Urothelium cell line (cell line): Measurements from ENCODE around the gene C8G.

ENCODE experiments used
- DNase-seq: peaks from one replicate; pipeline ENCODE4 v3.0.0; 2011; ENCODE audit warnings: low spot score, mixed read lengths
- FAIRE-seq: peaks from 2 replicates; lab custom pipeline; 2011; peaks lifted over from hg19 to GRCh38; lab: Jason Lieb, UNC

The C8G gene

DNA sequence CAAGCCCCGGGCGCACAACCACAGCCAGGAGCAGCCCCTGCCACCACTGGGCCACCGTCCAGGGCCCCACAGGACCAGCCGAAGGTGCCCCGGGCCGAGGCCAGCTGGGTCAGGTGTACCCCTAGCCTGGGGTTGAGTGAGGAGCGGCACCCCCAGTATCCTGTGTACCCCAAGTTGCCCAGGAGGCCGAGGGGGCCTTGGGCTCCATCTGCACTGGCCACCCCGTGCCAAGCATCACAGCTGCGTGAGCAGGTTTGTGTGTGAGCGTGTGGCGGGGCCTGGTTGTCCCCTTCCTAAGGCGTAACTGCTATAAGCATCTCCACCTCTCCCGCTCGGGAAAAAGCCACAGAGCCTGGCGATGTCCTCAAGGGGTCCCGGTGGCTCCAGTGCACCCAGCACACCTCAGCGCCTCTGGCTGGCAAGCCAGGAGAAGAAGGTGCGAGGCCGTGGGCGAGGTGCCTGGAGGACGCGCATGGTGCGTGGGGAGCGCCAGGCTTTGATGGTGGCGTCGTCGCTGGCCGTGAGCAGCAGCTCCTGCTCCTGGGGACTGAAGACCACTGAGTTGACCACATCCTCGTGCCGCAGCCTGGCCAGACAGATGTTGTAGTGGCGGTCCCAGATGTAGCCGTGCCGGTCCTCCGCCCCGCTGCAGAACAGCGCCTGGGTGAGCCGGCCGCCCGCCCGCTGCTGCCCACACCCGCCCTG lies 4.4 kb upstream of the C8G start:
- FAIRE-seq: no peak
- DNase-seq: no peak

DNA sequence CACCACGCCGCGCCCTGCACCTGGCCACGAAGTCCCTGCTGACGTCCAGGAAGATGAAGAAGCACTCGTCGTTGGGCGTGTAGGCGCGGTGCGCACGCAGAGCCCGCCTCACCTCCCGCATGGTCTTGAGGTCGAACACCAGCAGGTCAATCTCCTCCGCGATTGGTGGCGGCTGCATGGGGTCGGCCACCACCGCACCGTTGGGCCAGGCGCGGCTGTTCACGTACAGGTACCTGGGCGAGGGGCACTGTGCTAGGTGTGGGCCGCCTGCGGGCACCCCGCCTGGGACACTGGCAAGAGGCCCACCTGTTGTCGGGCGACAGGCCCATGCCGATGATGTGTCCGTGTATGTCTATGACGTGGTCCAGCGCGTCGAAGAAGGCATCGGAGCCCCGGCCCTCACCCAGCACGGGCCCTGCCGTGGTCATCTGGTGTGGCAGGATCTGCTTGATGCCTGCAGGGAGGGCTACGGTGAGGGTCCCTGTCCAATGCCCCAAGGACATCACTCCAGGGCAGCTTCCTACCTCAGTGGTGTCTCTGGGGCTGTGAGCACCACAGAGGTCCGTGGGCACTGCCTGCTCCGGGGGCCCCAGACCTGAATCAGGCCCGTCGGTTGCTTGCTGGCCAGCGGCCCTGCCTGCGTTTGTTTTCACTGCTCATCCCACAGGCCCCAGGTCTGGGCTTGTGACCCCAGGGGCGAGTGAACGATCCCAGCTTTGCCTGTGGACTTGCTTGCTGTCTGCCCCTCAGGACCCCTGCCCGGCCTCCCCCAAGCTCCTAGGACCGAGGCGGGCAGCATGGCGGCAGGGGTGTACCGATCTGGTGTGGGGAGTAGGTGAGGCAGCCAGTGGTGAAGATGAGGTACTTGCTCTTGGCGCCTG lies 3.6 kb upstream of the C8G start:
- FAIRE-seq: no peak

DNA sequence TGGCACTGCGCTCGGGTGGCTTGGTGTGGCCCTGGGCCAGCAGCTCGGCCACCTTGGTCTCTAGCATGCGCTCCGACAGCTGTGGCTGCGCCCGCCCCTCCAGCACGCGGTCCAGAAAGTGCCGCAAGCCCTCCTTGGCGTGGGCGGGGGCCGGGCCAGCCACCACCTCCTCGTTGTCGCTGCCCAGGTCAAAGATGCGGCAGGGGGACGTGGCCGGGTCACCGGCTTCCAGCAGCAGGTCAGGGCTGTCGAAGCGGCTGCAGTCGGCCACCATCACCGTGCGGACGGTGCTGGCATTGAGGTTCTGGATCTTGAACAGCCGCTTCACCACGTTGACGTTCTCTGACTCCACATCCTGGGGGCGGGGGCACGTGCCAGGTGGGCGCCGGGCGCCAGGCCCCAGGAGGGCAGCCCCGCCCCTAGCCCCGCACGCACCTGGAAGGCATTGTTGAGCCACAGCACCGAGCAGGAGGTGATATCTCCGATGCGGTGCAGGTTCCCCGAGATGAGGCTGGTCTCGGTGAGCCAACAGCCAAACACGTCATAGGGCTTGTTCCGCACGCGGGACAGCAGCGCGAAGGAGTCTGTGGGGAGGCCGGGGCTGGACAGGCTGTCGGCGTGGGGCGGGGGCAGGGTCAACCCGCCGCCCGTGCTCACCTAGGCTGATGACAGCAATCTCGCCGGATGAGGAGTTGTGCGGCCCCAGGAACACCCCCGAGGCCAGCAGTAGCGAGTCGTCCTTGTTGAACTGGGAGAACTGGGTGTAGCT lies 2.7 kb upstream of the C8G start:
- no peak for FAIRE-seq
- no peak for DNase-seq

More for the DNA sequence above, 3.6 kb upstream of the C8G start:
- no peak for DNase-seq

GRCh38 chr9:136942881-136943230 lies 2.2 kb upstream of the C8G start:
- DNase-seq (no peak), FAIRE-seq (no peak)

DNA sequence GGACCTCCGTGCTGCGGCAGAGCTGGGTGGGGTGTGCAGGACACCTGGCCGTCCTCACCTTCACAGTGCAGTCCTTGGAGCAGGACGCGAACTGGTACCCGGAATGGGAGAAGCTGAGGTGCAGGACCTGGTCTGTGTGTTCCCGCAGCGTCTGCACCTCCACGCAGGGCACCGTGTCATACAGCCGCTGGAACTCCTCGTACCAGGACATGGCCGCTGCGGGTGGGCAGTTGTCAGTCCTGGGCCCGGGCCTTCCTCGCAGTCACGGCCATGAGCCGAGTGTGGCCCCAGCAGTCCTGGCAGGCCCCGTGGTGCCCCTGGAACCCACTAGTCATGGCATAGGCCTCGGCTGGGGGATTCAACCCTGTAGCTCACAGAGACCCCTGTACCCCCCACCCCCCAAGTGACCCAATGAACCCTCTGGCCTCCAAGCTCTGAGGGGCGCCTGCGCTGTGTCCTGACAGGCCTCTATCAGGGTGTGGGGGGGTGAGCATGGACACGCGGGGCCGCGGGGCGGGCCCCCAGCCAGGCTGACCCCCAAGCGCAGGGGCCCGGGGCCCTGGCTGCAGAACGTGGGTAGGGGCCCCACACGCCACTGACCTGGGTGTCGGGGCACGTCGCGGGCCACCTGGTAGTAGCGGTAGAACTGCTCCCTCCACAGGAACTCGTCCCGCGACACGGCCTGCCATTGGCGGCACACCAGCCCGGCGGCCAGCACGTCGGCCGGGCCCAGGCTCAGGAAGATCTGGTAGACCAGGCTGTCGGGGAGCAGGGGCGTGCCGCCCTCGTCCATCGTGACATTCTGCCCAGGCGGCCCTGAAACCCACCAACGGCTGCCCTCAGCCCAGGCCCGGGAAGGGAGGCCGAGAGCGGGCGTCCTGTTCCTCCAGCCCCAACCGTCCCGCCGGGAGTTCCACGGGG lies 1.5 kb upstream of the C8G start:
- FAIRE-seq: no peak
- peak; percentile 52 for DNase-seq

- peak; percentile 69 for DNase-seq
- no peak for FAIRE-seq
These were observed 878 bp upstream of the C8G start for GRCh38 chr9:136944212-136944518.

- FAIRE-seq: no peak
These were observed 537 bp downstream of the C8G start for GRCh38 chr9:136945333-136946227.

DNA sequence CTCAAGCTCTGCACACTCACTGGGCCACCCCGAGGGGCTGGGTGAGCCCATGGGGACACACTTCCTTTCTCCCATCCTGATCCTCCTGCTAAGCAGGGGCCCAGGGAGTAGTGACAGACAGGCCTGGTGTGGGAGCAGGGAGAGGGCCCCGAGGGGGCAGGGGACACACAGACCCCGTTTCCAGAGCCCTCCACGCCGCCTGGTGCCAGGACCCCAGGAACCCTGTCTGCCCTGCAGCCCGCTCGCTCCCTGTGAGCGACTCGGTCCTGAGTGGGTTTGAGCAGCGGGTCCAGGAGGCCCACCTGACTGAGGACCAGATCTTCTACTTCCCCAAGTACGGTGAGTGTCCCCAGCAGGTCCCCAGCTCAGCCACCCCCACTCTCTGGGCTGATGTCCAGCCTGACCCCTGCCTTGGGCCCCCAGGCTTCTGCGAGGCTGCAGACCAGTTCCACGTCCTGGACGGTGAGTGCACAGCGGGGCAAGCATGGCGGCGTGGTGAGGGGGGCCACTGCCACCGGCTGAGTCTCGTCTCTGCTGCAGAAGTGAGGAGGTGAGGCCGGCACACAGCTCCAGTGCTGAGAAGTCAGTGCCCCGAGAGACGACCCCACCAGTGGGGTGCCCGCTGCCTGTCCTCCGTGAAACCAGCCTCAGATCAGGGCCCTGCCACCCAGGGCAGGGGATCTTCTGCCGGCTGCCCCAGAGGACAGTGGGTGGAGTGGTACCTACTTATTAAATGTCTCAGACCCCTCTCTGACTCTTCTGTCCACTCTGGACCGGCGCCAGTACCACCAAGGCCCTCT lies 1.4 kb downstream of the C8G start:
- FAIRE-seq: no peak
- no peak for DNase-seq

More at GRCh38 chr9:136945333-136946227, 537 bp downstream of the C8G start:
- DNase-seq: no peak

GRCh38 chr9:136947028-136947891 lies 2.2 kb downstream of the C8G start:
- DNase-seq: no peak
- FAIRE-seq: no peak

DNA sequence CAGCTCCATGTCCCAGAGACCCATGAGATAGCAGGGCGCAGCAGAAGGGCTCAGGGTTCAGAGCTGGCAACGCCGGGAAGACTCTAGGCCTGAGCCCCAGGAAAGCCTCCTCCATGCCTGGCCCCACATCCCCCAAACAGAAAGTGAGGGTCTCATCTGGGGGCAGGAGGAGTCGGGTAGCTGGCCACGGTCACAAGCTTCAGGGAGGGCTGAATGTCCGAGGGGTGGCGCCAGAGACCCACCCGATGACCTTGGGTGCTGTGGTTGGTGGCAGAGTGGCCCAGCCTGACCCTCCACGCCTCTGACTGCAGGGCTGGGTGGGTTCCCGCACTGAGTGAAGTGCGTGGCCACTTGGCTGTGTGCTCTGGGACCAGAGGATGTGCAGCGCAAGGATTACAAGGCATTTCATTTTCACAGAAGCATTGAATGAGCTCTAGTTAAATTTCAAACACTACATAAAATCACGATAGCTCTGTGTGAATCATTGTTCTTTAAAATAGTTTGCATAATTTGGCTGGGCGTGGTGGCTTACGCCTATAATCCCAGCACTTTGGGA lies 3.0 kb downstream of the C8G start:
- FAIRE-seq (no peak), DNase-seq (no peak)

GRCh38 chr9:136949239-136949816 lies 4.3 kb downstream of the C8G start:
- DNase-seq (no peak), FAIRE-seq (no peak)

- DNase-seq: peak; percentile 99
- FAIRE-seq: peak; percentile 97
These were observed 5.0 kb downstream of the C8G start for GRCh38 chr9:136949817-136950655.

GRCh38 chr9:136950656-136951276 lies 5.7 kb downstream of the C8G start:
- no peak for FAIRE-seq
- no peak for DNase-seq

- FAIRE-seq (no peak), DNase-seq (no peak)
These were observed 6.7 kb downstream of the C8G start, which contains the start of gene LCN12 for GRCh38 chr9:136951541-136952320. Gene LCN12, plus strand, starts transcription at chr9:136952273. Its CDS starts 55 bp downstream, at chr9:136952328.

DNA sequence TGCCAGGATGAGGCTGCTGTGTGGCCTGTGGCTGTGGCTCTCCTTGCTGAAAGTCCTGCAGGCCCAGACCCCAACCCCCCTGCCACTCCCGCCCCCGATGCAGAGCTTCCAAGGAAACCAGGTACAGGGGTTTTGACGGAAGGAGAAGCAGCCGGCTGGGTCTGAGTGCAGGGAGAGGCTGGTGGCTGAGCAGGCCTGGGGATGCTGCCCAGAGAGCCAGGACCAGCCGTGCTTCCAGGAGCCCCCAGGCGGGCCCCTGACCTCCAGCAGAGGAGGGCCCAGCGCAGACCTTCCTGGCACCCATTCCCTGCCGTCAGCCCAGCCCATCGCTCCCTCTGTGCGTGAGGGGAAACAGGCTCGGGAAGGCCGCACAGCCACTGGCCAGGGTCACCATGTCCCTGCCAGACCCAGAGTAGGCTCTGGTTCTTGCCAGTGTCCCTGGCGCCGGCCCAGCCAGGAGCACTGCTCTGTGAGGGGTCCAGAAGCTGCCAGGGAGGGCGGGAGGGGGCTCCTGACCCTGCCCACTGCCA lies 7.3 kb downstream of the C8G start:
- FAIRE-seq (no peak), DNase-seq (no peak)
